DMS153 treated with DMSO at 0.1 percent for 48 hours (cell line): ENCODE results near the gene AZIN2.

Experiments used
- DNase-seq: peaks from one replicate; lab custom pipeline; 2025; ENCODE audit not compliant: unreplicated experiment; lab: John Stamatoyannopoulos, UW

AZIN2 gene

DNA sequence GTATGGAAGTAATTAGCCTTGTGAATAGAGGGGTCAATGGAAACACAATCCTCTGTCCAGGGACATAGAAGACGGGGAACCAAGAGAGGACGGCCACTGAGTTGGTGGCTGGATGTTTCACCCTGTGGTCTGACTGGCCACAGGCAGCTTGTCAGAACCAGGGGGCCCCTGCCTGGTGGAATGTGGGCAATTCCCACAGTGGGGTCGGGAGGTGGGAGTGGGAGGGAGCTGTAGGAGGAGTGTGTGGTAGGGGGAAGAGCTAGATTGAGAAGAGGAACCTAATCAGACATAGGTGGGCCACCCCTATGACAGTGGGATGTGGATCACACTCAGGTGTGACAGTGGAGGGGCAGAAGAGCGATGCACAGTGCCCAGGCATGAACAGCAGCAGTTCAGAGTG is 69.6 kb downstream of the AZIN2 start:
- no peak for DNase-seq

DNA sequence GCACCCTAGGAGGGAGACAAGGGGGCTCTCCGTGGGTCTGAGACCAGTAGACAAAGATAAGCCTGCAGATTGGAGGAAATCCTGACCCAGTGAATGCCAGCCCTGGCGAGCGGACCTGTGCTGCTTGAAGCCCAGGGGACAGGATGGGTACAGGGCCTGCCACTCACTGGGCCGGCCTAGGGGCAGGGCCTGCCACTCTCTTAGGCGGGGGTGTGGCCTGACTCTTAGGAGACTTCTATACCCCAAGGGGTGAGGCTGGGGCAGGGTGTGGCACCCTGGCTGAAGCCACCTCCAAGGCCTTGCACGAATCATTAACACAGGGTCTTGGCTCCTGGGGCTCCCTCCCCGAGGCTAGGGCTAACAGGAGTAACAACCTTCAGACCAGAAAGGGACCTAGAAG is 70.2 kb downstream of the AZIN2 start:
- DNase-seq, result no peak

- DNase-seq, result peak; percentile 100
Measured at GRCh38 chr1:33152685-33153432, 71.9 kb downstream of the AZIN2 start.

DNA sequence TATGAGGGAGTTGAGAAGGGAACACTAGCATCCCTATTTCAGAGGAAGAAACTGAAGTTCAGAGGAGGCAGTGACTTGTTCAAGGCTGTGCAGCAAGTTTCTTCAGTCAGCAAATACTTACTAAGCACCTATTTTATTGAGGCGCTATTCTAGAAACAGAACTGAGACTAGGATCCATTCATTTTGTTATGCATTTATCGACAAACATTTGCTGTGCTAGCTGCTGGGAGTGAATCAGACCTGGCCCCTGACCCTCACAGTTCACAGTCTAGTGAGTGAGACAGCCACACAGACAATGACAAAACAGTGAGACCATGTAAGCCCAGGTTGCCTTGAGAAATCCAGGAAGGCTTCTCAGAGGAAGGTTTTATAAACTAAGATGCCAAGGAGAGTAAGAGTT is 72.7 kb downstream of the AZIN2 start:
- no peak for DNase-seq

GRCh38 chr1:33155877-33156538 is 75.1 kb downstream of the AZIN2 start:
- no peak for DNase-seq

DNA sequence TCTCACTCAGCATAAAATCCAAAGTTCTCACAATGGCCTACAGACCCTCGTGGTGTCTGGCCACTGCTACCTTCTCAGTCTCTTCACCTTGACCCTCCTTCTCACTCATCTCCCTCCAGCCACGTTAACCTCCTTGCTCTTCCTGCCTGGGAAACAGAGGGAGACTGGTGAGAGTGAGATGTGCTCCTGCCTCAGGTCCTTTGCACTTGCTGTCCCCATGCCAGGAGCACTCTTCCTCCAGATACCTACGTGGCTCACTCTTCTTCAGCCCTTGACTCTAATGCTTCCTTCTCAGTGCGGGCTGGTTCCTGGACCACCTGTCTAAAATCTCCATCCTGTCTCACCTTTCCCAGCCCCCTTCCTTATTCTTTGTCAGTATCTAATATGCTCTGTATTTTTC is 76.2 kb downstream of the AZIN2 start:
- DNase-seq, result no peak

DNA sequence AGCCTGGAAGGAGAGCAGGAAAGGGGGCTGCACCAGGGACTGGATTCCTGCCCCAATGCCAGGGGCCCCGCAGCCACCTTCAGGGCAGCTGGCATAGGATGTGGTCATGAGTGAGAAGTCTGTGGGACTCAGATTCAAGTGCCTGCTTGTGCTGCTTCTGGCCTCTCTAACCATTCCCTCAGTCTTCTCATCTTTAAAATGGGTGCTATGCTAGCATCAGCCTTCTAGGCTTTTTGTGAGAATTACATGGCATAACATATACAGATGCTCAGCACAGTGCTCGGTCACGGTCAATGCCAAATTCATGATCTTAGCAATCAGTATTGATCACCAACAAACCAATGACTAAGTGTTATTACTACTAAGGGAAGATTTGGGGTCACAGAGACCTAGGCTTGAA is 77.4 kb downstream of the AZIN2 start:
- DNase-seq, result no peak

GRCh38 chr1:33159577-33159976 is 78.6 kb downstream of the AZIN2 start:
- no peak for DNase-seq

- DNase-seq, result no peak
Measured at GRCh38 chr1:33161061-33161681, 80.2 kb downstream of the AZIN2 start.

DNA sequence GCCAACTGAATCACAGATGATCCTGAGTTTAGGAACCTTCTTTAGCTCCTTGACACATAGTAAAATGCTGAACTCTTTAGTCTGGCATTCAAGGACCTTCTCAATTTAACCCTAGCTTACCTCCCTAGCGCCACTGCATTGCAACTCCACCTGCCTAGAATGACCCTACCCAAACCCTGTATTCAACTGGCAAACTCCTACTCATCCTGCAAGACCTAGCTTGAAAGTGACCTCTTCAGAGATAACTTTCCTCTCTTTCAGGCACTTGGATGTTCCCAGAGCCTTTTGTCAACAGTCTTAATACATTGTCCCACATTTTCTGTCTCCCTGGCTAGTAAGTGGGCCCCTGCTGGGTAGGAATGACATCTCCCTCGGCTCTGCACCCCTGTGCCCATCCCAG is 81.2 kb downstream of the AZIN2 start:
- DNase-seq, result no peak

DNA sequence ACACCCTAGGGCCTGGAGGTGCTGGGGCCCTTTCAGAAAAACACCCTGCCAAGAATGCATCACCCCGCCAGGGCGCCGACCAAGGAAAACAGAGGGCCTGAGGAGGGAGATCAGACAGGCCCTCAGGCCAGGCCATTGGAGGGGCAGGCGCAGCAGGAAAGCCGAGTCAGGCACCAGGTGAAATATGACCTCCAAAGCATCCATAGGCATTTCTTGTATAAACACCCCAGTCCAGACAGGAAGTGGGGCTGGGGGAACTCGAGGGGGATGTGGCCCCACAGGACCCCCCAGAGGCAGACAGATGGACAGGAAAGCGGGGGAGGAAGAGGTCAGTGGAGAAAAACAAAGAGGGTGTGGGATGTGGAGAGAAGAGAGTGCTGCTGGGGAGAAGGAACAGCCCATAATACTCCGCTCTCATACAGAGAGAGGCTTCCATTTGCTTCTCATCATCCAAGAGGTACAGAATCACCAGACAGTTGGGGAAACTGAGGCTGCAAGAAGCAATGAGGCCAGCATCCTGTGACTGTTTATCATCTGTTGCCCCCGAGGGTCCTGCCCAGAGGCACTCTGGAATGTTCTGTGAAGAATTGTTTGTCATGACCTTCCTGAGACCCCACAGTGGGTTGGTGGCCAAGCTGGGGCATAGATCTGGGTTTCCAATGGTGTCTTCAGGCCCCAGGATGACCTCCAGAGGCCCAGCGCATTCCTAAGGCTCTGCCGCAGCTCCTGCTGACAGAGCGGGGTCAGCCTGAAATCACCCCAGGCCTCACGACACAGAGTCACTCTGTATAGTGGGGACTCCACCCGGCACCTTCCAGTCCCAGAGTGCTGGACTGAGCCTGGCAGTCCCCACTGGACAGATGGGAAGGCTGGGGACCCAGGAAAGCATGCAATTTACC is 82.9 kb downstream of the AZIN2 start:
- DNase-seq, result no peak

- DNase-seq, result no peak
Measured at GRCh38 chr1:33165209-33165608, 84.3 kb downstream of the AZIN2 start.

GRCh38 chr1:33165809-33166208 is 84.9 kb downstream of the AZIN2 start:
- no peak for DNase-seq

DNA sequence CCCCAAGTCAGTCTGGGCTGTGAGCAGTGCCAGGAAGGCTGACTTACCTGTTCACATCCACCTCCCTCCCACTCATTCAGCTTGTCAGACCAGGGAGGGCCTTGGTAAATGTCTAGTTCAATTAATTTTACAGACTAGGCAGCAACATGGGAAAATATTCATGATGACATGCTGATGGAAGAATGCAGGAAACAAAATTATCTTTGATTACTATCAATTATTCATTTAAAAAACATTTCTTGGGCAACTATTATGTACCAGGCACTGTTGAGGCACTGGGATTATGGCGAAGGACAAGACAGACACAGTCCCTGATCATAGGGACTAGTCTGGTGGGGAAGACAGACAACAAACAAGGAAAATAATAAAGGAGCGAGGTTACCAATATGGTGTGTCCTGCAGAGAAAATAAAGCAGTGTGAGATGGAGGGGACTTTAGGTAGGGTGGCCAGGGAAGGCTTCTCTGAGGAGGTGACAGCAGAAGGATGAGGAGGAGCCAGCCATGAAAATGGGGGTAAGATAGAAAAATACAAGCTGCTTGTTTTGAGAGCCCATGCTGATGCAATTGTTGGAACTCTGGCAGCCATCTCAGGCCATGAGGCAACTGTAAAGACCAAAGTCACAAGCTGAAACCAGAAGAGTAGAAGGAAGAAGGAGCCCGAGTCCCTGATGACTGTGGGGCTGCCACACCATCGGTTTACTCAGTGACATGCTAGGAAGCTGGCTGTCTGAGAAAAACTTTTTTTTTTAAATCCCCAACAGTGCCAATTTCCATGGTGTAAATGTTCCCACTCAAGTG is 86.9 kb downstream of the AZIN2 start:
- no peak for DNase-seq

DNA sequence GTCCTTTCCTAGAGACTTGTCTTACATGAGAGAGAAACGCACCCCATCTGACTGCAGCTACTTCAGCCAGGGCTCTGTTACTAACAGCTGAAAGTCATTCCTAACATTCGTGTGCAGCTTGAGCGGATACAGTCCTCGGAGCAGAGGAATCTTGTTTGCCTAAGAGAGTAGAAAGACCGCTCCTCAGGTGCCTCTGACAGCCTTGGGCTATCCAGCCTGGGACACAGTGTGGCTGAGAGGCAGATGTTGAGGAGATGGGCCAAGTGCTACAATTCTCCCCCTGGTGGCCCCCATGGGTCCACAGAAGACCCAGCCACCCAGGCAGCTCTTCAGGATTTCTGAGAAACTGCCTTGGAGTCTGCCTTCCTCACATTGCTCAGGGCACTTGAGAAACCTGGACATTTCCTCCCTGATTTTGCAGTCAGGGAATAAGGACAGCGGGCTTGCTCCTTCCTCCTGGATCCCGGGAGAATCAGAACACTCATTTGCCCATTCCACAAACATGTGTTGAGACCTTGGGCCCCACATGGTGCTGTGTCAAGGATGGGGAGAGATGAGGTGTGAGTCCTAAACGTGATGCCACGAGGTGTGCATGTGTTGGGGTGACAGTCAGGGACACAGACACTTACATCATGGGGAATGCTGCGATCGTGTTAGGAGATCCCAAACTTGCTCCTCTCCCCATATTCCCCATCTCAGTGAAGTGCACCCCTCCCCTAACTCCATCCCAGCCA is 87.8 kb downstream of the AZIN2 start:
- DNase-seq, result no peak

DNA sequence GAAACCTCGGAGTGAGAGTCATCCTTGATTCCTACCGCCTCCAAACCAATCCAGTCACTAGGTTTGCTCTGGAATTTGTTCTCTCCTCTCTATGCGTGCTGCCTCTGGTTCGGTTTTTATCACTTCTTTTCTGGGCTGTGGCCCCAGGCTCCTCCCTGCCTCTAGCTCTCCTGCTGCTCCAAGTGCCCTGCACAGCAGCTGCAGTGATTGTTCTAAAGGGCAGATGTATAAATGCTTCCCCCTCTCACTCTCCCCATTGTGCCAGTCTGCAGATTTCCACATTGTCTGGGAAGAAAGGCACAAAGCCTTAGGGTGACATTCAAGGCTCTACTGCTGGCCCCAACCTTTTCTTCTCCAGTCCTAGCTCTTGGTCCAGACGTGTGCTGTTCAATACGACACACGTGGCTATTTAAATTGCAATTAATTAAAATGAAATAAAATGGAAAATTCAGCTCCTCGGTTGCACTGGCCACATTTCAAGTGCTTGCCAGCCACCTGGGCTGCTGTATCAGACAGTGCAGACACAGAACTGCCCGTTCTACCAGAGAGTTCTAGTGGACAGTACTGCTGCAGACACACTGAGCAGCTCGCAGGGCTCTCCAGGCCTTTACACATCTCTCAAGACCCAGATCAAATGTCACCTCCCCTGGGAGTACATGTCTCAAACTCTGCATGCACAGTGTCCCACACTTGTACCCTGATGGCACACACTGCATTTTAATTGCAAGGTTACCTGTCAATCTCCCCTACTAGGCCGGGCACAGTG is 88.5 kb downstream of the AZIN2 start:
- DNase-seq, result peak; percentile 35
